HG03442 (cell line): ENCODE results near the gene AP3D1.
A peak's percentile ranks its signal among the peaks of the same experiment; 100 is the strongest.

Experiments
- ATAC-seq: cut with Tn5 transposase; IDR thresholded peaks from one replicate; pipeline ENCODE4 v1.9.1; 2021; ENCODE audit warnings: mild to moderate bottlenecking, moderate library complexity; ENCODE audit not compliant: unreplicated experiment

The AP3D1 gene

GRCh38 chr19:2050991-2051772 lies 100.2 kb downstream of the AP3D1 start, which contains the start of gene MKNK2:
TSS of gene MKNK2 (minus strand) at chr19:2051244. CDS start at chr19:2050851, 393 bp downstream.
- peak; percentile 52 for ATAC-seq
